ENCODE data around the gene UBN1.

The UBN1 gene, protein sequence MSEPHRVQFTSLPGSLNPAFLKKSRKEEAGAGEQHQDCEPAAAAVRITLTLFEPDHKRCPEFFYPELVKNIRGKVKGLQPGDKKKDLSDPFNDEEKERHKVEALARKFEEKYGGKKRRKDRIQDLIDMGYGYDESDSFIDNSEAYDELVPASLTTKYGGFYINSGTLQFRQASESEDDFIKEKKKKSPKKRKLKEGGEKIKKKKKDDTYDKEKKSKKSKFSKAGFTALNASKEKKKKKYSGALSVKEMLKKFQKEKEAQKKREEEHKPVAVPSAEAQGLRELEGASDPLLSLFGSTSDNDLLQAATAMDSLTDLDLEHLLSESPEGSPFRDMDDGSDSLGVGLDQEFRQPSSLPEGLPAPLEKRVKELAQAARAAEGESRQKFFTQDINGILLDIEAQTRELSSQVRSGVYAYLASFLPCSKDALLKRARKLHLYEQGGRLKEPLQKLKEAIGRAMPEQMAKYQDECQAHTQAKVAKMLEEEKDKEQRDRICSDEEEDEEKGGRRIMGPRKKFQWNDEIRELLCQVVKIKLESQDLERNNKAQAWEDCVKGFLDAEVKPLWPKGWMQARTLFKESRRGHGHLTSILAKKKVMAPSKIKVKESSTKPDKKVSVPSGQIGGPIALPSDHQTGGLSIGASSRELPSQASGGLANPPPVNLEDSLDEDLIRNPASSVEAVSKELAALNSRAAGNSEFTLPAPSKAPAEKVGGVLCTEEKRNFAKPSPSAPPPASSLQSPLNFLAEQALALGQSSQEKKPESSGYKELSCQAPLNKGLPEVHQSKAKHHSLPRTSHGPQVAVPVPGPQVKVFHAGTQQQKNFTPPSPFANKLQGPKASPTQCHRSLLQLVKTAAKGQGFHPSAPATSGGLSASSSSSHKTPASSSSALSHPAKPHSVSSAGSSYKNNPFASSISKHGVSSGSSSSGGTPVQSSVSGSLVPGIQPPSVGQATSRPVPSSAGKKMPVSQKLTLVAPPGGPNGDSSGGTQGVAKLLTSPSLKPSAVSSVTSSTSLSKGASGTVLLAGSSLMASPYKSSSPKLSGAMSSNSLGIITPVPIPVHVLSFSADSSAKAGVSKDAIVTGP (N-terminal part only)

DNA sequence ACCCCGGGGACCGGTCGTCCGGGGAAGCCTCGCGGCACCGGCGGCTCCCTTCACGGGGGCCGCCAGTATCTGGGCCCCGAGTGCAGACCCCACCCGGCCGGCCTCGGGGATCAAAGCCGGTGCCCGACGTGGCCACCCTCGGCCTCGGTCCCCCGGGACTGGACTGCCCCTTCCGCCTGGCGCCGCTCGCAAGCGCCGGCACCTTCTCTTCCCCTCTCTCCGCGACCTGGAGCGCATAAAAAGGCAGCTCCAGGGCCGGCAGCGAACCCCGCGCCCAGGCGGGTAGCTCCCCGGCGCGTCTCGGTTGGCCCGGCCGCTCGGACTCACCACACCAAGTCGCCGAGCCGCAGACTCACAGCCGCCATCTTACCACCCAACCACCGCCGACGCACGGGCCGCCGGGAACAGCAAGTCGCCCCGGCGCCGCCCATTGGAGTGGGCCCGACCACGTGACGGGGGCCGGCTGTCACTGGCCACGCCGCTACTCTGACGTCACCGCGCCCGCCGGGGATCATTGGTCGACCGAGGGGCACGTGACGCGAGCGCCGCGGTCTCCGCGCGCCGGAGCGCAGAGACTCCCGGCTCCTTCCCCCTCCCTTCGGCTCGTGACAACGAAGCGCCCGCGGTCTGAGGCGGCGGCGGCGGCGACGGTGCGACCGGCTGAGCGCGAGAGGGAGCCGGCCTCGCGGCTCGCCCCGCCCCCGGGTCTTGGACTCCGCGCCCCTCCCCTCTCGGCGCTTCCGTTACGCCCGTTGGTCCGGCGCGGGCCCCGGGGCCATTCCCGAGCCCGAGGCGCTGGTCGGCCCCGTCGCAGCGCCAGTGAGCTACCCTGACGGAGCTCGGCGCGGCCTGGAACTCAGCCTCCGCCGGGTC lies at the start of gene UBN1, which contains the start of gene GLYR1:
TSS of gene UBN1 (plus strand) at position 581 of the 873 bp plus-strand sequence. CDS start 5,437 bp downstream, outside the sequence.
TSS of gene GLYR1 (minus strand) at position 388 of the 873 bp plus-strand sequence. CDS start at position 365, 23 bp downstream.
- DNase-seq (ENCODE audit: low spot score): peak; percentile 89

DNA sequence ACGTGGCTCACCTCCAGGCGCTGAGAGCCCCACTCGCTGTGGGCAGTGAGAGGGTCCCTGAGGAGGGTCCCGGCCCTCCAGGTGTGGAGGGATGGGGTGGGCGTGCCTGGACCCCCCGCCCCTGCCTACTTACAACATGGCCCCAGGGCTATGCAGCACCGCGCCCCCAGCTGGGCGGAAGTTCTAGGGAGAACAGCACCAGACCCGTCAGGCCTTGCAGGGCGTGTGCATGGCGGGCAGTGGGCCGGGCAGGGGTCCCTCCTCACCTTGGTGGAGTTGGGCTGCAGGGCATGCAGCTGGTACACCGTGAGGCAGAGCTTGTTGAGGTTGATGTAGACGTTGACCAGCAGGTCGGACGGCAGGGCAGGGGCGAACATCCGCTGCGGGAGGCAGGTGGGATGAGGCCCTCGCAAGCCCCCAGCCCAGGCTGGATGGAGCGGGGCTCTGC lies 49.5 kb upstream of the UBN1 start:
- DNase-seq (ENCODE audit: low spot score): no peak

GRCh38 chr16:4798456-4798855 lies 48.8 kb upstream of the UBN1 start:
- no peak for DNase-seq (ENCODE audit: low spot score)

GRCh38 chr16:4799171-4799855 lies 48.0 kb upstream of the UBN1 start:
- no peak for DNase-seq (ENCODE audit: low spot score)

GRCh38 chr16:4800290-4801041 lies 46.8 kb upstream of the UBN1 start:
- DNase-seq (ENCODE audit: low spot score): no peak

DNA sequence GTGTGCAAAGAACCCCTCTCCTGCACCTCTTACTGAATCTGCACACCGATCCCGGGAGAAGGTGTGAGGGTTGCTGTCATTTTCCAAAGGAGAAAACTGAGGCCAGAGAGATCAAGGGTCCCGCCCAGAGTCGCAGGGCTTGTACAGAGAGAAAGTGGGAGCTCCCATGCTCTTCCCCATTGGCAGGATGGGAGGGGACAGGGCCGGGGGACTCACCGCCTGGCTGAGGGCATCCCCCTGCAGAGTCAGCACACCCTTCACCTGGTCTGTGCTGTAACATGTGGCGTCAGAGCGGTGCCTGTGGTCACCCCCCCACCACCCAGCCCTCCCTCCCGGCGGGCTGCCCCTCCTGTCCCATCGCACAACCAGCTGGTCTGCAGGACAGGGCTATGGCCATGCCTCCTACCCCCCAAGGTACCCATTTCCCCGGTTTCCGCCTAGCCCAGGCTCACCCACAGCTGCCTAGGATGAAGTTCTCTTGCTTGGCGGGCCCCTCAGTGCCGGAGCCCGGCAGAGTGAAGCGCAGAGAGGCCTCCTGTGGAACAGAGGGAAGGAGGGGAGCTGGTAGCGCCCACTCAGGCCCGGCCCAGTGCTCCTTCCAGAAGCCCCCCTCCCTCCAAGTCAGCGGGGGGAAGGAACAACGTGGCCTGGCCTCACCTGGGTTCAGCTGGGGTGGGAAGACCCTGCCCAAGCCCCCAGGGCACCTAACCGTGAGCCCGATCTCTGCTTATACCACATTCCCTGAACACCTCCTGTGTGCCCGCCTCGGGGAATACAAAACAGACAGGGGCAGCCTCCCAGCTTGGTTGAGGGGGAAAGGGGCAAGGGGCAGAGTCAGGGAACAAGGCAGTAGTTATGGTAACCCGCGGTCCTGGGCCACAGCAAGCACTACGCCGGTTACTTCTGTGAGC lies 46.0 kb upstream of the UBN1 start:
- no peak for DNase-seq (ENCODE audit: low spot score)

DNA sequence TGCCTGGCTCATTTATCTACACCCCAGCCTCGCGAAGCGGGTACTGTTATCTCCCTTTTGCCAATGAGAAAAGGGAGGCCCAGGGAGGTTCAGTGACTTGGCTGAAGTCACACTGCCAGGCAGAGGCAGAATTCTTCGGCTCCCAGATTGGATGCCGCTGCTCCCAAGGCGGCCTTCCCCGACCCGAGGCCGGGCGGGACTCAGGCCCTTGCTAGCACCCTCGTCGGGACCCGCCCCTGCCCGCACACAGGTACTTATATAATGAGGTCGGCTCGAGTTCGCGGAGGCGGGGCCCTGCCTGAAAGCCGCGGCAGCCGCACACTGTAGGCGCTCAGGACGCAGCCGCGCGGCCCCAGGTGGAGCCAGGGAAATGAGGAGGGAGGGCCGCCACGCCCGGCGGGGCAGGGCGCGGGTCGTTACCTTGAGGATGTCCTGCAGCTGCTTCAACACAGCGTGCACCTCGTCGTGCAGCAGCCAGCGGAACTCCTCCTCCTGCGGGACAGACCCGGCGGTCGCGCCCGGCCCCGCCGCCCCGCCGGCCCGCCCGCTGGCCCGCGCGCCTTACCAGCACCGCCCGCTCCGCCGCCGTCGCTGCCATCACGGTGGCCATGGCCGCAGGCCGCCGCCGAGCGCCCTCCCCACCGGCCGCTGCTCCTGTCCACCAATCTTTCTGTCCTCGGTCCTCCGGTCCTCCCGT lies 45.2 kb upstream of the UBN1 start, which contains the start of gene ROGDI:
TSS of gene ROGDI (minus strand) at position 672 of the 697 bp plus-strand sequence. CDS start at position 610, 62 bp downstream.
- DNase-seq (ENCODE audit: low spot score): peak; percentile 15

GRCh38 chr16:4802659-4803287 lies 44.5 kb upstream of the UBN1 start:
- peak; percentile 97 for DNase-seq (ENCODE audit: low spot score)

DNA sequence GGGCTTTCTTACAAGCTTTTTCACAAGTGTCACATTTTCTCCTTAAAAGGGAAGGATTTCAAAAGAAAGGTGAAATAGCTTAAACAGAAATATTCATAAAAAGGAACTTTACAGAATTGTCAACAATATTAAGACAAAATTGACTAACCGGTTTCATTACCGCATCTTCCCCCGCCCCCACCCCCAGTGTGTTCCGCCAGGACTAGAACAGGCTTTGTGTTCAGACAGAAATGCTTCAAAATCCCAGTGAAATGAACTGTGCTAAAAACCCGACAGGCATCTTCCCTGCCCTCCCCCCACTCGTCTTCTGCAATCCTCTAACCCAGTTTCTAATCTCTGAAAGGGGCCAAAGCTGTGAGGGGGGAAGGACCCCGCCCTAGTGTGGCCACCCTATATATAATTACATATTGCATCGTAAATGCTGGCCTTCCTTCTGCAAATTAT lies 43.9 kb upstream of the UBN1 start:
- no peak for DNase-seq (ENCODE audit: low spot score)

DNA sequence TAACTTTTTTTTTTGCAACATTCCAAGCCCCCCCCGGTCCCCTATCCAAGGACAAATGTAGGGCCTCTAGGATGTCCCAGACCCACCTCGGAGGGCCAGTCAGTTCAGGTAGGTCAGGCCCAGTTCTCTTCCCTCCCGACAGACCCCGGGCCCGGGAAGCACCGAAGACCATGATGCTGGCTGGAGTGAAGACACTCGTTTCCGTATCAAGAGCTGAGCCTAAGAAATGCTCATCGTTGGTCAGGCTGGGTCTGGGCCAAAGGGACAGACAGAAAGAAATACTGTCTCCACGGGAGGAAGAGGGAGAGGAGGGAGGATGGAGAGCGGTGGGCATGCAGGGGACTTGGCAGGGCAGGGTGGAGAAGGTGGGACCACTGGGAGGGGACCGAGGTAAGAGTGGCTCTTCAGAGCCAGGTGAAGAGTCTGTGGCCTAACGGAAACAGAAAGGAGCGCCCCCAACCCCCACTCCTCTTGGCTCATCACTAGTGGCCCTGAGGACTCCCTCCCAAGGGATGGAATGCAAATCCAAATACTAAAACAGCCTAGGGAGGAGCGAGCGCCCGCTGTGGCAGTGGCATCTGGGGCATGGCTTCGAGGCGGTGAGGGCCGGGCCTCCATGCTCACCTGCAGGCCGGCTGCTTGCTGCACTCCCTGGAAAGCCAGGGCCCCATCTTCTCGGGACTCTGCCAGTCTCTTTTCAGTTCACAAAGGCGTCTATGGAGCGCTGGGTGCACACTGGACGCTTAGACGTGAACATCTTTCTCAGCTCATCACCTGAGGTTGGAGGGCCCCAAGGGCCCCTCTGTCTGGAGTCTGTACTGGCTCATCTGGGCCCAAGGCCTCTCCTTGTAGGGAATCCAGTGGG lies 43.2 kb upstream of the UBN1 start:
- DNase-seq (ENCODE audit: low spot score): no peak

DNA sequence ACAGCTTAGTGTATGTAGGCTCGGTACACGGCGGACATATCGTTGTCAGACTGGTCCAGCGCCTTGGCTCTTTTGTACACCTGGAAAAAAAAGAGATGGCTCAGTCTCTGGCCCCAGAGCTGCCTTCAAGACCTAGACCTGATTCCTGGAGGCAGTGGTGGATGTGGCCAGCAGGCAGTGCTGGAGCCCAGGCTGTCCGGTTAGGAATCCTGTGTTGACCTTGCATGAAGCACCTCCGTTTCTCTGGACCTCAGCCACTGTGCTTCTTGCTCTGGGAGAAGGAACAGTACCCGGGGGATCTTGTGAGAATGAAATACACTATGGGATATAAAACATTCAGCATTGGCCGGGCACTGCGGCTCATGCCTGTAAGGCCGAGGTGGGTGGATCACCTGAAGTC lies 42.0 kb upstream of the UBN1 start:
- DNase-seq (ENCODE audit: low spot score): no peak

DNA sequence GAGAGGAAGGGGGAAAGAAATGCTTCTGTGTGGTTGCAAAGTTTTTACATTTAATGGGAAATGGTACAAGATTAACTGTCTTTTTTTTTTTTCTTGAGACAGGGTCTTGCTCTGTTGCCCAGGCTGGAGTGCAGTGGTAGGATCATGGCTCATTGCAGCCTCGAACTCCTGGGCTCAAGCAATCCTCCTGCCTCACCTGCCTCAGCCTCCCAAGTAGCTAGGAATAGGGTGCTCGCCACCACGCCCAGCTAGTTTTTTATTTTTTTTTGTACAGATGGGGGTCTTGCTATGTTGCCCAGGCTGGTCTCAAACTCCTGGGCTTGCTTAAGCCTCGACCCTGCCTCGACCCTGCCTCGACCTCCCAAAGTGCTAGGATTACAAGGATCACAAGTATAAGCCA lies 41.0 kb upstream of the UBN1 start:
- DNase-seq (ENCODE audit: low spot score): no peak

DNA sequence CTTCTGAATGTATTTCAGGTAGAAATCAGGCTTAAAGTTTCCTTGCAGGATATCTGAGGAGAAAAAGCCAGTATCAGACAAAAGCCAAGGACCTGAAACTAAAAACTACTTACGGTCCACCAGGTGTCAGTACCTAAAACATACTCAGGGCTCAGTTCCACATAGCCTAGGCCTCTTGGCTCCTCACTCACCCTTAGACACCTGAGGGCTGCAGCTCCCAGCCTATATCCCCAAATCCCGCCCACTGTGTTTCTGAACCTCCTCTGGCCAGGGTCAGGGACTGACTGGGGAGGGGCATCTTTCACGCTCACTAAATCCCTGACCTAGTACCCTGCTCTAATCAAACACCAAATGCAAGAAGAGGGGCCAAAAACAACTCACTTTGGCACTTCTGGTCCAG lies 36.0 kb upstream of the UBN1 start:
- no peak for DNase-seq (ENCODE audit: low spot score)

GRCh38 chr16:4811773-4812172 lies 35.5 kb upstream of the UBN1 start:
- no peak for DNase-seq (ENCODE audit: low spot score)

GRCh38 chr16:4813251-4814003 lies 33.9 kb upstream of the UBN1 start:
- no peak for DNase-seq (ENCODE audit: low spot score)

GRCh38 chr16:4814046-4814445 lies 33.2 kb upstream of the UBN1 start:
- no peak for DNase-seq (ENCODE audit: low spot score)

All from COLO829 (cell line).